ENCODE measurements around the gene CCNY. TPM values are rescaled to one million over a fixed set of nuclear protein-coding genes. Genes with fewer than 3 reads are reported as not detected.

Gene CCNY
- total RNA-seq, 1 donor from 2014 or later: 68.7 TPM

DNA sequence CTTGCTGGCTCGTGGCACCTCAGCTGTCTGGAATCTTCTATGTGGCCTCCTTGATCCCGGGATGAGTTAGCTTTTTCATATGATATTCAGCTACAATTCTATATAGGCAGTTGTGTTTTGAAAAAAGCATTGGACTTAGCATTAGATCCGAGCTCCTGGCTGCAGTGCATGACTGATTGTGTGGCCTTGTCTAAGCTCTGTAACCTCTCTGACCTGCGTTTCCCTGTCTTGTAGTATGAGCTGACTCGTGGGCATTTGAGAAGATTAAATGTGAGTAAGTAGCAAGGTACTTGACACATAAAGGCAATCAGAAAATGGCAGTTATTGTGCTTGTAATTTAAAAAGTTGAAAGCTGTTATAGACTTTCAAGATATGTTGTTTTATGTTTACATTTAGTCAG lies 85.9 kb downstream of the CCNY start:
- DNase-seq (ENCODE audit: low spot score): no peak
- Mint-ChIP-seq H3K4me1 (ENCODE audit: low read depth) (peaks cover 79% of the 10 kb centered on the region), H3K9me3 (ENCODE audit: low read depth) (no peaks in the 10 kb centered on the region), H3K27me3 (ENCODE audit: low read depth) (no peaks in the 10 kb centered on the region), H3K4me3 (ENCODE audit: unreplicated experiment) (no peak overlapping the region), H3K27ac (ENCODE audit: unreplicated experiment) (peak overlapping the region; percentile 95), H3K36me3 (ENCODE audit: low read depth) (no peaks in the 10 kb centered on the region)
- TF ChIP-seq, protein P1, sequence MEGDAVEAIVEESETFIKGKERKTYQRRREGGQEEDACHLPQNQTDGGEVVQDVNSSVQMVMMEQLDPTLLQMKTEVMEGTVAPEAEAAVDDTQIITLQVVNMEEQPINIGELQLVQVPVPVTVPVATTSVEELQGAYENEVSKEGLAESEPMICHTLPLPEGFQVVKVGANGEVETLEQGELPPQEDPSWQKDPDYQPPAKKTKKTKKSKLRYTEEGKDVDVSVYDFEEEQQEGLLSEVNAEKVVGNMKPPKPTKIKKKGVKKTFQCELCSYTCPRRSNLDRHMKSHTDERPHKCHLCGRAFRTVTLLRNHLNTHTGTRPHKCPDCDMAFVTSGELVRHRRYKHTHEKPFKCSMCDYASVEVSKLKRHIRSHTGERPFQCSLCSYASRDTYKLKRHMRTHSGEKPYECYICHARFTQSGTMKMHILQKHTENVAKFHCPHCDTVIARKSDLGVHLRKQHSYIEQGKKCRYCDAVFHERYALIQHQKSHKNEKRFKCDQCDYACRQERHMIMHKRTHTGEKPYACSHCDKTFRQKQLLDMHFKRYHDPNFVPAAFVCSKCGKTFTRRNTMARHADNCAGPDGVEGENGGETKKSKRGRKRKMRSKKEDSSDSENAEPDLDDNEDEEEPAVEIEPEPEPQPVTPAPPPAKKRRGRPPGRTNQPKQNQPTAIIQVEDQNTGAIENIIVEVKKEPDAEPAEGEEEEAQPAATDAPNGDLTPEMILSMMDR (IDR thresholded peaks at IDR 0.05): no peak

DNA sequence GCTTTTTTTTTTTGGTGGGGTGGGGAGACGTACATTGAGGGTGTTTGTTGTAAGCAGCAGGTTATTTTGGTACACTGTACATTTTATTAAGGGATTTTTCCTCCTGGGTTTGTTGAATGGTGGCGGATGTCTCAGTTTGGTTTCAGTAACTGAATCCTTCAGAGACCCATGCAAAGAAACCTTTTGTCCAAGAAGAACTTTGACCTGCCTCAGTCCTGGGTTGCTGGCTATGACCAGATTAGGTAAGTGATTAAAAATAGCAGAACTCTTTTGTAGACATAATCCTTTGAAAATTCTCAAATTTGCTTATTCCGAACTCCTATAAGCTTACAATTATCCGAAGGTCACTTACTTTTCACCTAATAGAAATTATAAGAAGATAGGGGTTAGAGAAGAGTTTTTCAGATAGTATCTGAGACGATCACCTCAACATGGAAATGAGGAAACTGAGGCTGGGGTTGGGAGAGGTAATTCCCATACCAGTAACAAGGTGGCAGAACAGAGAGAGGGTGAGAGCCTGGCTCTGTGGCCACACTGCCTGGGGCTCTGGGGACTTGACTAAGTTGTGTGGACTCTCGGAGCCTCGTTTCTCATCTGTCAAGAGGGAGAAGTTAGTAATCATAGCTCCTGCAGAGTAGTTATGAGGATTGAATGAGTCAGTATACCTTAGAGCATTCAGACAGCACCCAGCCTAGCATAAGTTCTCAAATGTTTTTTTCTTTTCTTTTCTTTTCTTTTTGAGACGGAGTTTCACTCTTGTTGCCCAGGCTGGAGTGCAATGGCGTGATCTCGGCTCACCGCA lies 87.4 kb downstream of the CCNY start:
- Mint-ChIP-seq H3K36me3 (ENCODE audit: low read depth) (no peaks in the 10 kb centered on the region), H3K4me1 (ENCODE audit: low read depth) (peaks cover 65% of the 10 kb centered on the region), H3K4me3 (ENCODE audit: unreplicated experiment) (no peak overlapping the region), H3K27ac (ENCODE audit: unreplicated experiment) (peak overlapping the region; percentile 84), H3K27me3 (ENCODE audit: low read depth) (no peaks in the 10 kb centered on the region), H3K9me3 (ENCODE audit: low read depth) (no peaks in the 10 kb centered on the region)
- TF ChIP-seq, protein P1 (IDR thresholded peaks at IDR 0.05): peak; percentile 46
- no peak for DNase-seq (ENCODE audit: low spot score)

DNA sequence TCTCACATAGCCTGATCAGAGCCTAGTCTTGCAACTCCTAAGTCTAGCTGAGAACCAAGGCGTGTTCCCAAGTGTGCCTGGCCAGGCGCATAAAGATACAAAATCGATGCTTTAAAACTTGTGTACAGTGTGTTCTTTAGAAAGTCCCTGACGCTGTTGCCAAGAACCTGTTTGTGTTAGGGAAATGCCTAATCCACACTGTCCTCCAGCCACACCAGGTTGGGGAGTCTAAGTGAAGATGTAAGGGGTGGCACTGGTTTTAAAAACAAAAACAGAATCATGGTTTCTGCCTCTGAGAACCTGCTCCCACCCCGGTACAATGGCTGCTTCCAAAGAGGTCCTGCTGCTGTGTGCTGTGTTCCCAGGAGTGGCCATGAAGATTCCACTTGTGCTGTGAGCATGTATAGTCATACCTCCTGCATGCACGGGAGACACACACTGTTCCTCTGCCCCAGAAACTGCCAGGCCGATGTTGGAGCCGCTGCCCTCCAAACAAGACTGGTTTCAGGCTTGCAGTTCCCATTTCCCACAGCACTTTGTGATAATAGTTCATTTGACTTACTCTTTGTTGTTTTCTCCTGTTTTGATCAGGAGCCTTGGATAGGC lies 88.5 kb downstream of the CCNY start:
- Mint-ChIP-seq H3K27ac (ENCODE audit: unreplicated experiment) (peak overlapping the region; percentile 84), H3K9me3 (ENCODE audit: low read depth) (no peaks in the 10 kb centered on the region), H3K36me3 (ENCODE audit: low read depth) (no peaks in the 10 kb centered on the region), H3K4me3 (ENCODE audit: unreplicated experiment) (no peak overlapping the region), H3K27me3 (ENCODE audit: low read depth) (no peaks in the 10 kb centered on the region), H3K4me1 (ENCODE audit: low read depth) (peaks cover 64% of the 10 kb centered on the region)
- no peak for DNase-seq (ENCODE audit: low spot score)
- TF ChIP-seq, protein P1 (IDR thresholded peaks at IDR 0.05): no peak

DNA sequence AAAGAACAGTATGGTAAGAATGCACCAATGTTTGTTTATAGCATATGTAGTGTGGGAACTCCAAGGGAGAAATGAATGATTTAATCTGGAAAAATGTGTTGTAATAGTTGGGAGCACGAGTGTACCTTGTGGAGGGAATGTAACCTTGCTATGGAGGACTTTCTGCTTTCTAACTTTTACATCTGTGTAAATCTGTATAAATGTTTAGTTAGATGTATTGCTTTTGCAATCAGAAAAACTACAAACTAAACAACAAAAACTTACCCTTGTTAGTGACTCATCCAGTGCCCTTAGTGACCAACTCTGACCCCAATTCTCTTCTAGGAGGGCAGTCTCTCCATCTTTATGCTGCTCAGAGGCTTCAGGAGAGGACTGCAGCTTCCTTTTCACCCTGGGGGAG lies 89.3 kb downstream of the CCNY start:
- Mint-ChIP-seq H3K4me3 (ENCODE audit: unreplicated experiment) (no peak overlapping the region), H3K36me3 (ENCODE audit: low read depth) (no peaks in the 10 kb centered on the region), H3K4me1 (ENCODE audit: low read depth) (peaks cover 56% of the 10 kb centered on the region), H3K27me3 (ENCODE audit: low read depth) (no peaks in the 10 kb centered on the region), H3K27ac (ENCODE audit: unreplicated experiment) (peak overlapping the region; percentile 70), H3K9me3 (ENCODE audit: low read depth) (no peaks in the 10 kb centered on the region)
- DNase-seq (ENCODE audit: low spot score): no peak
- TF ChIP-seq, protein P1 (IDR thresholded peaks at IDR 0.05): peak; percentile 45

DNA sequence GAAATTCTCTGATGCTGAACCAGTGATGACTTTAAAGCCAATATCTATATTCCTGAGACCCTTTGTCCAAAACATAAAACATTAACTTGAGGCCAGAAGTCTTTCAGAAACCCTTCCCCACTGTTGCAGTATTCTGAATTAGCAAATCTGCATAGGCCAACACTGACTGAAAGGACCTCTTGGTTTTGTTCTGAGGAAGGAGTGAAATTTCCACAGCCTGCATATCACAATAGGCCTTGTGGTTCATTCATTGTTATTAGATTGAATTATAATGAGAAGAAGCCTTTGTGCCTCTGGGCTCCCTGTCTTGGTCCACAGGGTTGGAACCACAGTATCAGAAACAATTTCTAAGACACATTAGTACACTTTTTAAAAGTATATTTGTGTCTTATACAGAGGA lies 90.3 kb downstream of the CCNY start:
- TF ChIP-seq, protein P1 (IDR thresholded peaks at IDR 0.05): no peak
- DNase-seq (ENCODE audit: low spot score): no peak
- Mint-ChIP-seq H3K27ac (ENCODE audit: unreplicated experiment) (no peak overlapping the region), H3K9me3 (ENCODE audit: low read depth) (no peaks in the 10 kb centered on the region), H3K4me1 (ENCODE audit: low read depth) (peaks cover 50% of the 10 kb centered on the region), H3K27me3 (ENCODE audit: low read depth) (no peaks in the 10 kb centered on the region), H3K4me3 (ENCODE audit: unreplicated experiment) (no peak overlapping the region), H3K36me3 (ENCODE audit: low read depth) (no peaks in the 10 kb centered on the region)

Data from chondrocyte (in vitro differentiated cells).